ENCODE measurements around the gene TDP2.

DNA sequence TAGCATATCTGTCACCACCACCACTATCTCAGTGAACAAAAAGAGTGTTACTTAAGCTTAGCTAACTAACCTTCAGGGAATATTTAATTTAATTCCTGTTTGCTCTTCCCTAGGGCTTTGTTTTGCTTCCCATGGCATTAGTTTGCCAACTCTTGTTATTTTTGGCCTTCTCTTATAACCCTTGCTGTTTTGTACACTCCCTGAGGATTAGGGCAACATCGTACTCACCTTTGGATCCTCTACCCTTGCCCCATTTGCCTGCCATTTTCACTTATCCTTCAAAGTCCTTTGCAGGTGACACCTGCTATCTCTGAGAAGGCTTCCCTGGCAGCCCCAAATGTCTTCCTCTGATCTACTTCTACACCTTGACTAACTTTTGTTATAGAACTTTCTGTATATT is 23.9 kb upstream of the TDP2 start:
- no peak for TF ChIP-seq CTCF (IDR thresholded peaks at IDR 0.05)
- no peak for TF ChIP-seq POLR2AphosphoS5 (IDR thresholded peaks at IDR 0.05; ENCODE audit: low read depth, low read length)
